ENCODE results near the gene MPPED1.

Gene MPPED1

GRCh38 chr22:43491737-43492136 lies 79.9 kb downstream of the MPPED1 start:
- no peak for DNase-seq (ENCODE audit: extremely low read depth, low read depth)
- no peak for TF ChIP-seq CTCF (IDR thresholded peaks at IDR 0.05; ENCODE audit: low read depth, low read length)

- TF ChIP-seq CTCF (IDR thresholded peaks at IDR 0.05; ENCODE audit: low read depth, low read length) = no peak
- DNase-seq (ENCODE audit: extremely low read depth, low read depth) = no peak
Observed at GRCh38 chr22:43493297-43493696, 81.5 kb downstream of the MPPED1 start.

- no peak for TF ChIP-seq CTCF (IDR thresholded peaks at IDR 0.05; ENCODE audit: low read depth, low read length)
- no peak for DNase-seq (ENCODE audit: extremely low read depth, low read depth)
Observed at GRCh38 chr22:43497956-43498855, 86.4 kb downstream of the MPPED1 start.

GRCh38 chr22:43498856-43499253 lies 87.0 kb downstream of the MPPED1 start:
- TF ChIP-seq CTCF (IDR thresholded peaks at IDR 0.05; ENCODE audit: low read depth, low read length) = no peak
- no peak for DNase-seq (ENCODE audit: extremely low read depth, low read depth)

GRCh38 chr22:43500792-43501785 lies 89.3 kb downstream of the MPPED1 start:
- no peak for TF ChIP-seq CTCF (IDR thresholded peaks at IDR 0.05; ENCODE audit: low read depth, low read length)
- DNase-seq (ENCODE audit: extremely low read depth, low read depth) = no peak

GRCh38 chr22:43501878-43502277 lies 90.1 kb downstream of the MPPED1 start:
- DNase-seq (ENCODE audit: extremely low read depth, low read depth) = no peak
- no peak for TF ChIP-seq CTCF (IDR thresholded peaks at IDR 0.05; ENCODE audit: low read depth, low read length)
